Endometrial microvascular endothelial cells (primary cell): ENCODE results near the gene PDGFB. TPM values are rescaled to one million over a fixed set of nuclear protein-coding genes. Genes with fewer than 3 reads are reported as not detected.

ENCODE experiments used
- in situ Hi-C: cut with HindIII; loops from 2 replicates; pipeline ENCODE4 v1.10.0; 2017; ENCODE audit warnings: low sequenced_read_pairs, low pct_unique_long_range_greater_than_20kb; ENCODE audit errors: inconsistent ontology term
- total RNA-seq: library from RNA; depleted of rRNA; stranded (reverse); fragments of >200 nt; gene quantifications from one replicate; pipeline ENCODE4 v1.2.3, GENCODE V29; 2015; ENCODE audit errors: inconsistent ontology term

Gene PDGFB
- total RNA-seq, 1 donor from 2014 or later = 64.7 TPM

GRCh38 chr22:39244136-39244495, 666 bp downstream of the PDGFB start:
- in situ Hi-C loops = no loop called here

- in situ Hi-C loops = no loop called here
Observed at GRCh38 chr22:39243439-39244135, 1.2 kb downstream of the PDGFB start.

GRCh38 chr22:39242595-39243438, 2.0 kb downstream of the PDGFB start:
- in situ Hi-C loops = no loop called here

- in situ Hi-C loops = no loop called here
Observed at GRCh38 chr22:39241794-39242594, 2.8 kb downstream of the PDGFB start.

- in situ Hi-C loops = no loop called here
Observed at GRCh38 chr22:39240831-39241793, 3.7 kb downstream of the PDGFB start.

- in situ Hi-C loops = loop anchor here (5.0 kb wide), 1 partner anchor 78 kb away; the partner anchor contains the start of gene RPL3
Observed at GRCh38 chr22:39239561-39240423, 5.0 kb downstream of the PDGFB start.

- in situ Hi-C loops = loop anchor here (5.0 kb wide), 1 partner anchor 78 kb away; the partner anchor contains the start of gene RPL3
Observed at GRCh38 chr22:39238966-39239505, 5.7 kb downstream of the PDGFB start.

GRCh38 chr22:39238561-39238960, 6.2 kb downstream of the PDGFB start:
- in situ Hi-C loops = loop anchor here (5.0 kb wide), 1 partner anchor 79 kb away; the partner anchor contains the start of gene RPL3

GRCh38 chr22:39238101-39238466, 6.7 kb downstream of the PDGFB start:
- in situ Hi-C loops = loop anchor here (5.0 kb wide), 1 partner anchor 79 kb away; the partner anchor contains the start of gene RPL3

- in situ Hi-C loops = loop anchor here (5.0 kb wide), 1 partner anchor 80 kb away; the partner anchor contains the start of gene RPL3
Observed at GRCh38 chr22:39237318-39238100, 7.3 kb downstream of the PDGFB start.

GRCh38 chr22:39236321-39237317, 8.2 kb downstream of the PDGFB start:
- in situ Hi-C loops = loop anchor here (5.0 kb wide), 1 partner anchor 81 kb away; the partner anchor contains the start of gene RPL3

- in situ Hi-C loops = loop anchor here (5.0 kb wide), 1 partner anchor 82 kb away; the partner anchor contains the start of gene RPL3
Observed at GRCh38 chr22:39234867-39235687, 9.7 kb downstream of the PDGFB start.

- in situ Hi-C loops = no loop called here
Observed at GRCh38 chr22:39234472-39234787, 10.4 kb downstream of the PDGFB start.

GRCh38 chr22:39233710-39234471, 10.9 kb downstream of the PDGFB start:
- in situ Hi-C loops = no loop called here
